ENCODE measurements around the gene ZCCHC9. TPM values are rescaled to one million over a fixed set of nuclear protein-coding genes. Genes with fewer than 3 reads are reported as not detected.
"Not testable (repeated sequence)": the region's sequence is repeated elsewhere in the genome, so short reads cannot be mapped to it uniquely, and the experiment has no call there.

ZCCHC9 gene
- total and polyA plus RNA-seq, 5 donors from 2014 or later: 18.7 to 24.9 (median 21.7) TPM

GRCh38 chr5:81317536-81317935 lies 16.1 kb downstream of the ZCCHC9 start:
- DNase-seq: no peak
- Mint-ChIP-seq H3K4me3 (no peak overlapping the region), H3K9me3 (peaks cover 0 to 2% (median 0%) of the 10 kb centered on the region in 7 donors), H3K27me3 (peaks cover 4% of the 10 kb centered on the region), H3K36me3 (peaks cover 13% of the 10 kb centered on the region), H3K27ac (no peak overlapping the region), H3K4me1 (peaks cover 0 to 4% (median 2%) of the 10 kb centered on the region in 4 donors)
- ATAC-seq (ENCODE audit: low read depth in 2 of 2): no peak
- Histone ChIP-seq H3K27ac (ENCODE audit: insufficient read depth, low read length, poor library complexity, severe bottlenecking) (no peak overlapping the region), H3K27me3 (ENCODE audit: control insufficient read depth, insufficient read depth, low read length) (no peaks in the 10 kb centered on the region), H3K36me3 (ENCODE audit: control insufficient read depth, insufficient read depth, low read length) (peaks cover 8% of the 10 kb centered on the region), H3K4me3 (ENCODE audit: low read depth, low read length) (no peak overlapping the region), H3K4me1 (ENCODE audit: control insufficient read depth, insufficient read depth, low read length, poor library complexity, severe bottlenecking) (no peaks in the 10 kb centered on the region), H3K9me3 (ENCODE audit: control insufficient read depth in 2 of 2, low read length in 2 of 2) (no peaks in the 10 kb centered on the region)

- Histone ChIP-seq H3K27me3 (ENCODE audit: control insufficient read depth, insufficient read depth, low read length) (no peaks in the 10 kb centered on the region), H3K4me3 (ENCODE audit: low read depth, low read length) (no peak overlapping the region), H3K9me3 (ENCODE audit: control insufficient read depth in 2 of 2, low read length in 2 of 2) (no peaks in the 10 kb centered on the region), H3K27ac (ENCODE audit: insufficient read depth, low read length, poor library complexity, severe bottlenecking) (no peak overlapping the region), H3K36me3 (ENCODE audit: control insufficient read depth, insufficient read depth, low read length) (no peaks in the 10 kb centered on the region), H3K4me1 (ENCODE audit: control insufficient read depth, insufficient read depth, low read length, poor library complexity, severe bottlenecking) (no peaks in the 10 kb centered on the region)
- Mint-ChIP-seq H3K4me1 (no peaks in the 10 kb centered on the region), H3K9me3 (peaks cover 0 to 1% (median 0%) of the 10 kb centered on the region in 7 donors), H3K27me3 (peaks cover 36% of the 10 kb centered on the region), H3K27ac (no peak overlapping the region), H3K4me3 (no peak overlapping the region), H3K36me3 (no peaks in the 10 kb centered on the region)
- DNase-seq (no peak), ATAC-seq (ENCODE audit: low read depth in 2 of 2) (no peak)
Observed at GRCh38 chr5:81326554-81326953, 25.2 kb downstream of the ZCCHC9 start.

GRCh38 chr5:81334304-81335061 lies 33.1 kb downstream of the ZCCHC9 start:
- ATAC-seq (ENCODE audit: low read depth in 2 of 2): no peak
- Mint-ChIP-seq H3K36me3 (no peaks in the 10 kb centered on the region), H3K9me3 (peaks cover 0 to 3% (median 0%) of the 10 kb centered on the region in 7 donors), H3K4me1 (no peaks in the 10 kb centered on the region), H3K4me3 (peak overlapping the region in 1 of 4 donors; percentile 64), H3K27me3 (peaks cover 6% of the 10 kb centered on the region), H3K27ac (peak overlapping the region in 1 of 3 donors; percentile 32)
- no peaks in the 10 kb centered on the region for H3K4me1 ChIP-seq (ENCODE audit: control insufficient read depth, insufficient read depth, low read length, poor library complexity, severe bottlenecking)
- no peak for DNase-seq
- H3K27me3 ChIP-seq (ENCODE audit: control insufficient read depth, insufficient read depth, low read length): no peaks in the 10 kb centered on the region
- H3K27ac ChIP-seq (ENCODE audit: insufficient read depth, low read length, poor library complexity, severe bottlenecking): no peak overlapping the region
- no peak overlapping the region for H3K4me3 ChIP-seq (ENCODE audit: low read depth, low read length)
- no peaks in the 10 kb centered on the region for H3K36me3 ChIP-seq (ENCODE audit: control insufficient read depth, insufficient read depth, low read length)
- H3K9me3 ChIP-seq (ENCODE audit: control insufficient read depth in 2 of 2, low read length in 2 of 2): no peaks in the 10 kb centered on the region

- H3K36me3 ChIP-seq (ENCODE audit: control insufficient read depth, insufficient read depth, low read length): no peaks in the 10 kb centered on the region
- Mint-ChIP-seq H3K4me3 (no peak overlapping the region), H3K36me3 (no peaks in the 10 kb centered on the region), H3K9me3 (peaks cover 0 to 3% (median 0%) of the 10 kb centered on the region in 7 donors), H3K4me1 (no peaks in the 10 kb centered on the region), H3K27me3 (no peaks in the 10 kb centered on the region), H3K27ac (no peak overlapping the region)
- DNase-seq: no peak
- H3K4me1 ChIP-seq (ENCODE audit: control insufficient read depth, insufficient read depth, low read length, poor library complexity, severe bottlenecking): no peaks in the 10 kb centered on the region
- no peaks in the 10 kb centered on the region for H3K9me3 ChIP-seq (ENCODE audit: control insufficient read depth in 2 of 2, low read length in 2 of 2)
- no peak overlapping the region for H3K4me3 ChIP-seq (ENCODE audit: low read depth, low read length)
- H3K27ac ChIP-seq (ENCODE audit: insufficient read depth, low read length, poor library complexity, severe bottlenecking): no peak overlapping the region
- no peak for ATAC-seq (ENCODE audit: low read depth in 2 of 2)
- no peaks in the 10 kb centered on the region for H3K27me3 ChIP-seq (ENCODE audit: control insufficient read depth, insufficient read depth, low read length)
Observed at GRCh38 chr5:81335946-81336345, 34.6 kb downstream of the ZCCHC9 start.

- no peaks in the 10 kb centered on the region for H3K27me3 Mint-ChIP-seq
- no peaks in the 10 kb centered on the region for H3K36me3 Mint-ChIP-seq
- Histone ChIP-seq H3K9me3 (ENCODE audit: control insufficient read depth in 2 of 2, low read length in 2 of 2) (no peaks in the 10 kb centered on the region), H3K4me1 (ENCODE audit: control insufficient read depth, insufficient read depth, low read length, poor library complexity, severe bottlenecking) (no peaks in the 10 kb centered on the region), H3K27ac (ENCODE audit: insufficient read depth, low read length, poor library complexity, severe bottlenecking) (no peak overlapping the region), H3K36me3 (ENCODE audit: control insufficient read depth, insufficient read depth, low read length) (no peaks in the 10 kb centered on the region), H3K27me3 (ENCODE audit: control insufficient read depth, insufficient read depth, low read length) (no peaks in the 10 kb centered on the region), H3K4me3 (ENCODE audit: low read depth, low read length) (no peak overlapping the region)
- peaks cover 0 to 3% (median 0%) of the 10 kb centered on the region in 7 donors for H3K9me3 Mint-ChIP-seq
- DNase-seq (no peak), ATAC-seq (ENCODE audit: low read depth in 2 of 2) (no peak)
- H3K27ac Mint-ChIP-seq: no peak overlapping the region
- H3K4me3 Mint-ChIP-seq: no peak overlapping the region
- no peaks in the 10 kb centered on the region for H3K4me1 Mint-ChIP-seq
Observed at GRCh38 chr5:81336556-81336955, 35.2 kb downstream of the ZCCHC9 start.

GRCh38 chr5:81337803-81338202 lies 36.4 kb downstream of the ZCCHC9 start:
- Histone ChIP-seq H3K9me3 (ENCODE audit: control insufficient read depth in 2 of 2, low read length in 2 of 2) (no peaks in the 10 kb centered on the region), H3K27me3 (ENCODE audit: control insufficient read depth, insufficient read depth, low read length) (peaks cover 4% of the 10 kb centered on the region), H3K4me1 (ENCODE audit: control insufficient read depth, insufficient read depth, low read length, poor library complexity, severe bottlenecking) (no peaks in the 10 kb centered on the region), H3K4me3 (ENCODE audit: low read depth, low read length) (no peak overlapping the region), H3K27ac (ENCODE audit: insufficient read depth, low read length, poor library complexity, severe bottlenecking) (no peak overlapping the region), H3K36me3 (ENCODE audit: control insufficient read depth, insufficient read depth, low read length) (no peaks in the 10 kb centered on the region)
- Mint-ChIP-seq H3K9me3 (peaks cover 0 to 4% (median 0%) of the 10 kb centered on the region in 7 donors), H3K27me3 (no peaks in the 10 kb centered on the region), H3K36me3 (no peaks in the 10 kb centered on the region), H3K4me1 (no peaks in the 10 kb centered on the region), H3K4me3 (no peak overlapping the region), H3K27ac (no peak overlapping the region)
- DNase-seq (no peak), ATAC-seq (ENCODE audit: low read depth in 2 of 2) (no peak)

- H3K27me3 ChIP-seq (ENCODE audit: control insufficient read depth, insufficient read depth, low read length); H3K4me3 Mint-ChIP-seq; H3K27ac ChIP-seq (ENCODE audit: insufficient read depth, low read length, poor library complexity, severe bottlenecking); H3K27ac Mint-ChIP-seq; H3K4me1 Mint-ChIP-seq; ATAC-seq (ENCODE audit: low read depth in 2 of 2); H3K9me3 ChIP-seq (ENCODE audit: control insufficient read depth in 2 of 2, low read length in 2 of 2); H3K36me3 ChIP-seq (ENCODE audit: control insufficient read depth, insufficient read depth, low read length); H3K4me1 ChIP-seq (ENCODE audit: control insufficient read depth, insufficient read depth, low read length, poor library complexity, severe bottlenecking); H3K9me3 Mint-ChIP-seq; H3K27me3 Mint-ChIP-seq; DNase-seq; H3K4me3 ChIP-seq (ENCODE audit: low read depth, low read length); H3K36me3 Mint-ChIP-seq: not testable (repeated sequence)
Observed at GRCh38 chr5:81338213-81338612, 36.8 kb downstream of the ZCCHC9 start.

GRCh38 chr5:81344736-81345135 lies 43.3 kb downstream of the ZCCHC9 start:
- no peak overlapping the region for H3K4me3 Mint-ChIP-seq

More at GRCh38 chr5:81344736-81345135, 43.3 kb downstream of the ZCCHC9 start:
- peaks cover 4% of the 10 kb centered on the region for H3K27me3 ChIP-seq (ENCODE audit: control insufficient read depth, insufficient read depth, low read length)
- DNase-seq (no peak), ATAC-seq (ENCODE audit: low read depth in 2 of 2) (no peak)
- H3K36me3 ChIP-seq (ENCODE audit: control insufficient read depth, insufficient read depth, low read length): no peaks in the 10 kb centered on the region
- H3K4me1 ChIP-seq (ENCODE audit: control insufficient read depth, insufficient read depth, low read length, poor library complexity, severe bottlenecking): no peaks in the 10 kb centered on the region
- H3K36me3 Mint-ChIP-seq: no peaks in the 10 kb centered on the region
- H3K27ac ChIP-seq (ENCODE audit: insufficient read depth, low read length, poor library complexity, severe bottlenecking): no peak overlapping the region
- H3K27me3 Mint-ChIP-seq: peaks cover 18% of the 10 kb centered on the region
- no peaks in the 10 kb centered on the region for H3K4me1 Mint-ChIP-seq
- no peak overlapping the region for H3K27ac Mint-ChIP-seq
- no peak overlapping the region for H3K4me3 ChIP-seq (ENCODE audit: low read depth, low read length)
- H3K9me3 ChIP-seq (ENCODE audit: control insufficient read depth in 2 of 2, low read length in 2 of 2): no peaks in the 10 kb centered on the region
- peaks cover 0 to 3% (median 0%) of the 10 kb centered on the region in 7 donors for H3K9me3 Mint-ChIP-seq

Data from CD4-positive, CD25-positive, alpha-beta regulatory T cell (primary cell).